OCI-LY7 (cell line): ENCODE results near the gene SIRT6.

ENCODE experiments used
- CTCF ChIP-seq: fragments of 200-600 bp; sonication (generic); conservative IDR thresholded peaks from 2 replicates; pipeline ENCODE4 v1.5.1; 2014; ENCODE audit warnings: mild to moderate bottlenecking, antibody characterized with exemption, low read length, moderate library complexity, mixed read lengths
- EZH2phosphoT487 ChIP-seq: fragments of 200-600 bp; sonication (generic); IDR thresholded peaks from 2 replicates; pipeline ENCODE4 v1.6.1; 2018; ENCODE audit warnings: low read depth, borderline replicate concordance, mild to moderate bottlenecking, mixed run types, antibody characterized with exemption, low read length, moderate library complexity, mixed read lengths

DNA sequence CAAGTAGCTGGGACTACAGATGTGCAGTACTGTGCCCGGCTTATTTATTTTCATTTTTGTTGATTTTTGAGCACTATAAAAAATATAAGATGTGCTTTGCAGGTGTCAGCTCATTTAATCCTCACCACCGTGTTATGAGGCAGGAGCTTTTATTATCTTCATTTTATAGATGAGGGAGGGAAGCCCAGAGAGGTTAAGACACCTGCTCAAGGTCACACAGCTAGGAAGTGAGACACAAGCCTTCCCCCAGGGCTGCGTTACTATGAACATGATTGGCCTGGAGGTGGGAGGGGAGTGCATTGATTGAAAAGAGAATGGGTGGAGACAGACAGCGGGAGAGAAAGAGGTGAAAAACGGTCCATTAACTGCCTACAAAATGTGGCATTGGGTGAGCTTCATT is 7.3 kb upstream of the SIRT6 start:
- TF ChIP-seq CTCF (no peak), EZH2phosphoT487 (no peak)
